NCI-H226 (cell line): ENCODE data around the gene NT5C.

Source experiments
- DNase-seq: peaks from one replicate; pipeline ENCODE4 v3.0.0-alpha.2; 2015

Gene NT5C

GRCh38 chr17:75090871-75091854 lies 40.4 kb downstream of the NT5C start:
- DNase-seq, result peak; percentile 54

GRCh38 chr17:75088465-75089417 lies 42.8 kb downstream of the NT5C start:
- DNase-seq, result peak; percentile 49

- peak; percentile 91 for DNase-seq
Measured at GRCh38 chr17:75087558-75088453, 43.7 kb downstream of the NT5C start, which contains the start of gene SLC16A5. Gene SLC16A5 (plus strand): TSS chr17:75087954. CDS start chr17:75093637, 5,683 bp downstream.

GRCh38 chr17:75087182-75087557 lies 44.4 kb downstream of the NT5C start:
- no peak for DNase-seq

GRCh38 chr17:75086496-75087181 lies 44.9 kb downstream of the NT5C start:
- no peak for DNase-seq

- DNase-seq, result peak; percentile 30
Measured at GRCh38 chr17:75084039-75084660, 47.4 kb downstream of the NT5C start.

- DNase-seq, result no peak
Measured at GRCh38 chr17:75082683-75083082, 48.9 kb downstream of the NT5C start.

- no peak for DNase-seq
Measured at GRCh38 chr17:75081611-75082540, 49.7 kb downstream of the NT5C start.
